GM18907 (cell line): ENCODE data around the gene ARL16.
A peak's percentile ranks its signal among the peaks of the same experiment; 100 is the strongest.

Source experiments
- ATAC-seq: cut with Tn5 transposase; IDR thresholded peaks from one replicate; pipeline ENCODE4 v1.9.1; 2021; ENCODE audit warnings: mild to moderate bottlenecking, moderate library complexity; ENCODE audit not compliant: unreplicated experiment

ARL16 gene

GRCh38 chr17:81647640-81648012, 36.0 kb downstream of the ARL16 start:
- no peak for ATAC-seq

- ATAC-seq, result no peak
Observed at GRCh38 chr17:81646869-81647600, 36.6 kb downstream of the ARL16 start.

GRCh38 chr17:81644976-81645952, 38.3 kb downstream of the ARL16 start:
- no peak for ATAC-seq

GRCh38 chr17:81644496-81644895, 39.1 kb downstream of the ARL16 start:
- no peak for ATAC-seq

GRCh38 chr17:81641825-81642489, 41.6 kb downstream of the ARL16 start:
- no peak for ATAC-seq

GRCh38 chr17:81640011-81640410, 43.6 kb downstream of the ARL16 start:
- no peak for ATAC-seq

GRCh38 chr17:81638683-81639082, 44.9 kb downstream of the ARL16 start:
- no peak for ATAC-seq

DNA sequence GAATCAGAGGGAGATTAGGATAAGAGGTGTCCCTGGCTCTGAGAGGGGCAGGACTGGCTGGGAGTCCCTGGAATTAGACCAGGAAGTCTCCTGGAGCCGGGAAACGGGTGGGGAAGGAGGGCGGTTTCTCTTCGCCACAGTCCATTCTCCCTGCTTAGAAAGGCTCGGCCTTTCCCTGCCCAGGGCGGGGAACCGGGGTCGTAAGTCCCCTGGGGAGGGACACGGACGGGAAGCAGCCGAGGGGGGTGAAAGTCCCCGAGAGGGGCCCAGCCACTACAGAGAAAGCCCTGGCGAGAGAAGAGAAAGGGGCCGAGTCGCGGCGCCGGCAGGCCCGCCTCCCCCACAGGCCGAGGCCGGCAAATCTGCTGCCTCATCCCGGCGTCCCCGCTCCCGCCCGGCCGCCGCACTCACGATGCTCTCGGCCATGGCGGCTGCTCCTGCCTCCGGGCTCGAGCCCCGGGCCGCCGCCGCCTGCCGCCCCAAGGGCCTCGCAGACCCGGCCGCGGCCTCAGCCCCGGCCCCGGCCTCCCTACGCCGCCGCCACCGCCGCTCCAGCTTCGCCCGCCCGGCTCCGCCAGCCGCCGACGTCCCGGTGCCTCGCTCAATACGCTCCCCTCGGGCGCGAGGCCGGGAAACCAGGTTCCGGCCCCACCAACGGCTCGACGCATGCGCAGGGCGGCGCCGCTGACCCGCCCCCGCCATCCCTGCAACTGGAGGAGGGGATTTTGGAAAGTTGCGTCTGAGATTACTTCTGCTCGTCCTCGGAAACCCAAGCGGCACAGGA, 46.9 kb downstream of the ARL16 start, which contains the start of the genes NPLOC4 and TSPAN10:
Gene NPLOC4, minus strand, starts transcription at position 608 of the 784 bp plus-strand sequence. Its CDS starts 182 bp downstream, at position 426.
Gene TSPAN10, plus strand, starts transcription at position 692 of the 784 bp plus-strand sequence. CDS start 5,217 bp downstream, outside the sequence.
- ATAC-seq, result peak; percentile 83

DNA sequence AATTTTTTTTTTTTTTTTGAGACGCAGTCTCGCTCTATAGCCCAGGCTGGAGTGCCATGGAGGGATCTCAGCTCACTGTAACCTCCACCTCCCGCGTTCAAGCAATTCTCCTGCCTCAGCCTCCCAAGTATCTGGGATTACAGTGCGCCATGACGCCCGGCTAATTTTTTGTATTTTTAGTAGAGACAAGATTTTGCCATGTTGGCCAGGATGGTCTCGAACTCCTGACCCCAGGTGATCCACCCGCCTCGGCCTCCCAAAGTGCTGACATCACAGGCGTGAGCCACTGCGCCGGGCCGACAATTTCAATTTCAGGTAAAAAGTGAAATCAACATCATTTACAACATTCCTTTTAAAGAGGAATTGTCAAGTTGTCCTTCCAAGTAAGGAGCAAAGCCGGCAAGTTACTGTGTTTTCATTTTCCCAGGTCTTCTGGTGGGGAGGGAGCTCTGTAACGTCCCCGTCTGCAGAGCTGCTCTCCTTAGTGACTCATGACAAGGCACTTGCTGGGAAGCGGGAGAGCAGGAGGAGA, 47.6 kb downstream of the ARL16 start:
- ATAC-seq, result peak; percentile 29

GRCh38 chr17:81635431-81635830, 48.2 kb downstream of the ARL16 start:
- ATAC-seq, result no peak

DNA sequence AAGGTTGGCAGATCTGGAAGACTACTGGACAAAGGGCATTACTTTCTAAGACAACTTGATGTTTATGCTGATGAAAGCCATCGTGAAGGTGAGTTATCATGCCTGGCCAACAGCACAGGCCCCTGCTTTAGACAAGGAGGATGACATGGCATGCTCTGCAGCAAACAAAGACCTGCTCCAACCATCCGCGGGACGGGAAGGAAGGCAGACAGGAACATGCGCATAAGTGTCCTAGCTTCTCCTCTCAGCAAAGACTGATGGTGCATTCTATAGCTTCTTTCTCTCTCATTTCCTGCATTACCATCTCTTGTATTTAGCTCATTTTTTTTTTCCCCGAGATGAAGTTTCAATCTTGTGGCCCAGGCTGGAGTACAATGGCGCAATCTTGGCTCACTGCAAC, 52.1 kb downstream of the ARL16 start:
- ATAC-seq, result no peak
